ENCODE data around the gene ELF1.
A peak's percentile ranks its signal among the peaks of the same experiment; 100 is the strongest.
"Not testable (repeated sequence)": the region's sequence is repeated elsewhere in the genome, so short reads cannot be mapped to it uniquely, and the experiment has no call there.

Gene ELF1

GRCh38 chr13:40929883-40930282 lies 89.2 kb downstream of the ELF1 start:
- not testable (repeated sequence) for FAIRE-seq

- FAIRE-seq = no peak
Observed at GRCh38 chr13:40928980-40929379, 90.1 kb downstream of the ELF1 start.

GRCh38 chr13:40927929-40928328 lies 91.2 kb downstream of the ELF1 start:
- FAIRE-seq = no peak

GRCh38 chr13:40923867-40924266 lies 95.2 kb downstream of the ELF1 start:
- no peak for FAIRE-seq

- no peak for FAIRE-seq
Observed at GRCh38 chr13:40922437-40923040, 96.6 kb downstream of the ELF1 start.

GRCh38 chr13:40920826-40921225 lies 98.3 kb downstream of the ELF1 start:
- no peak for FAIRE-seq

- not testable (repeated sequence) for FAIRE-seq
Observed at GRCh38 chr13:40919901-40920300, 99.2 kb downstream of the ELF1 start.

GRCh38 chr13:40916207-40916998 lies 102.7 kb downstream of the ELF1 start:
- FAIRE-seq = no peak

GRCh38 chr13:40914863-40915262 lies 104.3 kb downstream of the ELF1 start:
- not testable (repeated sequence) for FAIRE-seq

GRCh38 chr13:40911341-40911740 lies 107.8 kb downstream of the ELF1 start:
- no peak for FAIRE-seq

- no peak for FAIRE-seq
Observed at GRCh38 chr13:40910324-40911050, 108.6 kb downstream of the ELF1 start.

- FAIRE-seq = not testable (repeated sequence)
Observed at GRCh38 chr13:40909541-40910200, 109.4 kb downstream of the ELF1 start.

- no peak for FAIRE-seq
Observed at GRCh38 chr13:40908546-40908945, 110.6 kb downstream of the ELF1 start.

- FAIRE-seq = not testable (repeated sequence)
Observed at GRCh38 chr13:40901032-40901431, 118.1 kb downstream of the ELF1 start.

- FAIRE-seq = not testable (repeated sequence)
Observed at GRCh38 chr13:40900568-40900967, 118.5 kb downstream of the ELF1 start.

- FAIRE-seq = peak; percentile 51
Observed at GRCh38 chr13:40897053-40897452, 122.1 kb downstream of the ELF1 start.

- peak; percentile 94 for FAIRE-seq
Observed at GRCh38 chr13:40895227-40896184, 123.6 kb downstream of the ELF1 start.

- not testable (repeated sequence) for FAIRE-seq
Observed at GRCh38 chr13:40893573-40893972, 125.5 kb downstream of the ELF1 start.

- no peak for FAIRE-seq
Observed at GRCh38 chr13:40886017-40886416, 133.1 kb downstream of the ELF1 start.

GRCh38 chr13:40884175-40884574 lies 134.9 kb downstream of the ELF1 start:
- FAIRE-seq = not testable (repeated sequence)

Measured in islet of Langerhans (tissue), 1 donor.